HCT116 (cell line): ENCODE measurements around the gene SHANK1. TPM values are rescaled to one million over a fixed set of nuclear protein-coding genes. Genes with fewer than 3 reads are reported as not detected.

Source experiments
- ATAC-seq: fragments of 200-7000 bp; cut with Tn5 transposase; 2 replicates; pipeline ENCODE4 v1.9.1; 2020; ENCODE audit warnings: mild to moderate bottlenecking, moderate library complexity
- BruUV-seq: library from RNA; stranded (reverse); fragments of 400-500 nt; replicated peaks from 2 replicates; lab custom pipeline; 2021; lab: Mats Ljungman, UMichigan
- CTCF ChIA-PET: fragments of 300-600 bp; sonication (Branson Sonifier 250); formaldehyde crosslinking; loops from one replicate; lab custom pipeline; 2021; ENCODE audit warnings: antibody characterized with exemption; lab: Charles Lee
- POLR2A ChIA-PET: fragments of 300-600, 350-600 bp; sonication (Branson Sonifier 250); formaldehyde crosslinking; loops from one replicate; lab custom pipeline; 2021; ENCODE audit warnings: antibody characterized with exemption; lab: Charles Lee
- RAD21 ChIA-PET, 2 experiments: fragments of 300-600 bp; sonication (Branson Sonifier 250); formaldehyde crosslinking; loops; one replicate each; lab custom pipeline; 2023; ENCODE audit warnings: low total read pairs in 2 of 2; ENCODE audit not compliant: uncharacterized antibody in 2 of 2, unreplicated experiment in 2 of 2, low non-redundant PET in 1 of 2; lab: Charles Lee
- DNase-seq: peaks from one replicate; pipeline ENCODE4 v3.0.0-alpha.2; 2010; ENCODE audit warnings: low read depth, low spot score
- H2AFZ ChIP-seq: fragments of 200-600 bp; shearing (Covaris generic), sonication (generic); 2 replicates; pipeline ENCODE4 v1.6.1; 2017; ENCODE audit warnings: low read depth, mixed run types, mixed read lengths, antibody characterized with exemption, low read length; ENCODE audit not compliant: poor library complexity, severe bottlenecking
- H3K27ac ChIP-seq: 2 replicates; pipeline ENCODE4 v1.5.1; 2012; ENCODE audit warnings: low read depth, low read length
- H3K27me3 ChIP-seq: fragments of 200-600 bp; sonication (generic); 2 replicates; pipeline ENCODE4 v1.6.1; 2016; ENCODE audit warnings: mixed run types, low read length, mixed read lengths; ENCODE audit not compliant: insufficient read depth
- H3K36me3 ChIP-seq, 2 experiments: fragments of 200-500 bp in 1 of 2; fragments of 200-600 bp in 1 of 2; sonication (Bioruptor generic) in 1 of 2; sonication (generic) in 1 of 2; 2 replicates each; pipeline versions ENCODE4 v1.5.1 to v1.6.1; 2014 to 2016; ENCODE audit warnings: low read length in 2 of 2, inconsistent platforms in 1 of 2, mixed read lengths in 1 of 2, mixed run types in 1 of 2; ENCODE audit not compliant: insufficient read depth in 2 of 2, control insufficient read depth in 1 of 2
- H3K4me1 ChIP-seq, 2 experiments: fragments of 200-600 bp in 1 of 2; sonication (generic) in 1 of 2; 2 replicates each; pipeline versions ENCODE4 v1.5.1 to v1.6.1; 2012 to 2017; ENCODE audit warnings: low read length in 2 of 2, inconsistent platforms in 1 of 2, mild to moderate bottlenecking in 1 of 2, mixed read lengths in 1 of 2, mixed run types in 1 of 2, moderate library complexity in 1 of 2; ENCODE audit not compliant: insufficient read depth in 2 of 2, control insufficient read depth in 1 of 2
- H3K4me2 ChIP-seq: fragments of 200-600 bp; sonication (generic); 2 replicates; pipeline ENCODE4 v1.6.1; 2017; ENCODE audit warnings: mixed run types, low read length, mixed read lengths
- H3K4me3 ChIP-seq, 2 experiments: fragments of 200-600 bp in 1 of 2; sonication (generic) in 1 of 2; replicated peaks in 1 of 2; 2 replicates each; pipeline ENCODE4 v1.5.1; 2011 to 2016; ENCODE audit warnings: low read length in 2 of 2, control low read depth in 1 of 2, low read depth in 1 of 2, mild to moderate bottlenecking in 1 of 2, mixed read lengths in 1 of 2, mixed run types in 1 of 2
- H3K79me2 ChIP-seq: fragments of 200-600 bp; sonication (generic); 2 replicates; pipeline ENCODE4 v1.6.1; 2017; ENCODE audit warnings: mild to moderate bottlenecking, mixed run types, low read length, moderate library complexity, mixed read lengths; ENCODE audit not compliant: insufficient read depth
- H3K9ac ChIP-seq: fragments of 200-600 bp; sonication (generic); 2 replicates; pipeline ENCODE4 v1.6.1; 2016; ENCODE audit warnings: low read length, mixed read lengths
- H3K9me2 ChIP-seq: fragments of 200-600 bp; sonication (generic), shearing (Covaris generic); 2 replicates; pipeline ENCODE4 v1.6.1; 2017; ENCODE audit warnings: mixed run types, mild to moderate bottlenecking, moderate library complexity; ENCODE audit not compliant: insufficient read depth
- H3K9me3 ChIP-seq, 2 experiments: fragments of 200-500 bp in 1 of 2; fragments of 200-600 bp in 1 of 2; sonication (Bioruptor generic) in 1 of 2; sonication (generic) in 1 of 2; 2 replicates each; pipeline ENCODE4 v1.6.1; 2014 to 2017; ENCODE audit warnings: low read length in 2 of 2, mixed read lengths in 2 of 2, inconsistent platforms in 1 of 2, low read depth in 1 of 2, mild to moderate bottlenecking in 1 of 2, mixed run types in 1 of 2, moderate library complexity in 1 of 2; ENCODE audit not compliant: control insufficient read depth in 1 of 2, insufficient read depth in 1 of 2
- H4K20me1 ChIP-seq: fragments of 200-600 bp; sonication (generic), shearing (Covaris generic); 2 replicates; pipeline ENCODE4 v1.6.1; 2017; ENCODE audit warnings: mixed run types, mild to moderate bottlenecking, moderate library complexity; ENCODE audit not compliant: insufficient read depth
- CBX3 ChIP-seq: IDR thresholded peaks from 2 replicates; pipeline ENCODE4 v1.6.1; 2012; ENCODE audit warnings: low read depth
- ELF1 ChIP-seq: IDR thresholded peaks from 2 replicates; pipeline ENCODE4 v1.6.1; 2012; ENCODE audit warnings: low read depth, borderline replicate concordance
- EZH2 ChIP-seq: fragments of 200-600 bp; sonication (generic); IDR thresholded peaks from 2 replicates; pipeline ENCODE4 v1.6.1; 2017; ENCODE audit warnings: antibody characterized with exemption, mixed run types
- EZH2phosphoT487 ChIP-seq: fragments of 200-600 bp; IDR thresholded peaks from 2 replicates; pipeline ENCODE4 v1.6.1; 2018; ENCODE audit warnings: antibody characterized with exemption, borderline replicate concordance
- FOSL1 ChIP-seq: IDR thresholded peaks from 2 replicates; pipeline ENCODE4 v1.6.1; 2012; ENCODE audit warnings: low read depth
- JUND ChIP-seq: IDR thresholded peaks from 2 replicates; pipeline ENCODE4 v1.6.1; 2012
- POLR2AphosphoS5 ChIP-seq: IDR thresholded peaks from 2 replicates; pipeline ENCODE4 v1.6.1; 2011; ENCODE audit warnings: mild to moderate bottlenecking, low read depth, low read length, moderate library complexity
- SP1 ChIP-seq: IDR thresholded peaks from 2 replicates; pipeline ENCODE4 v1.6.1; 2012; ENCODE audit warnings: low read depth
- TCF7L2 ChIP-seq: IDR thresholded peaks from 2 replicates; pipeline ENCODE4 v1.7.0; 2011; ENCODE audit warnings: borderline replicate concordance, inconsistent platforms; ENCODE audit not compliant: insufficient read depth, insufficient read length; ENCODE audit errors: extremely low read depth
- YY1 ChIP-seq: IDR thresholded peaks from 2 replicates; pipeline ENCODE4 v1.6.1; 2011; ENCODE audit warnings: low read length, low read depth, moderate library complexity, mild to moderate bottlenecking; ENCODE audit not compliant: insufficient replicate concordance; ENCODE audit errors: extremely low read depth
- ZFX ChIP-seq: fragments of 450-650 bp; IDR thresholded peaks from 2 replicates; pipeline ENCODE4 v1.6.1; 2017
- ZNF274 ChIP-seq: fragments of 200-500 bp; sonication (Bioruptor generic); IDR thresholded peaks from 2 replicates; pipeline ENCODE4 v1.6.1; 2014; ENCODE audit warnings: mild to moderate bottlenecking, low read depth, low read length, inconsistent platforms
- intact Hi-C: fragments of 100-400 bp; cut with micrococcal nuclease; formaldehyde crosslinking; loops from 2 replicates; pipeline ENCODE4 v1.10.0; 2022
- total RNA-seq: library from RNA; stranded (reverse); gene quantifications from one replicate; pipeline ENCODE4 v1.2.1, GENCODE V29; 2021; ENCODE audit not compliant: unreplicated experiment
- TF ChIP-seq, protein P1 (sequence below): IDR thresholded peaks from 2 replicates; pipeline ENCODE4 v1.6.1; 2012
- TF ChIP-seq, protein P2 (sequence below): IDR thresholded peaks from 2 replicates; pipeline ENCODE4 v1.6.1; 2012; ENCODE audit warnings: low read depth

SHANK1 gene
- total RNA-seq, 1 experiment from 2014 or later = 3.0 TPM

DNA sequence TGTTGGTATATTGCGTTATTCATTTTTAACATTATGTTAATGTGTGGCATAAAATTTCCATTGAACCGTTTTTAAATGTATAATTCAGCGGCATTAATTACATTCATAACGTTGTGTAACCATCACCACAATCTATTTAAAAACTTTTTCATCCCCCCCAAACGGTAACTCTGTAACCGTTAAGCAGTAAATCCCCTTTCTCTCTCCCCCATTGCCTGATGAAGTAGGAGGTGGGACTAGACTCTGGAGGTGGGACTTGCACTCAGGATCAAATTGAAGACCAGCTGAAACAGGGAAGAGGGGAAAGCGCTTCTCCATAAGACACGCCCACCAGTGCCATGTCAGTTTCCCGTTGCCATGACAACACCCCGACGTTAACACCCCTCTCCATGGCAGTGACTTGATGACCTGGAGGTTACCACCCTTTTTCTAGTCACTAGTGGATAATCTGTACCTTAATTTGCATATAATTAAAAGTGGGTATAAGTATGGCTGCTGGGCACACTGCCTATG is 20.4 kb upstream of the SHANK1 start:
- ATAC-seq (0 out of 2 replicates have a peak, but pooled peaks have one; percentile 44), DNase-seq (no peak)
- Histone ChIP-seq H3K9me2 (no peaks in the 10 kb centered on the region), H3K27me3 (peaks cover 3% of the 10 kb centered on the region), H3K36me3 (no peaks in the 10 kb centered on the region), H3K79me2 (no peaks in the 10 kb centered on the region), H3K4me2 (no peak overlapping the region), H3K9me3 (no peaks in the 10 kb centered on the region), H4K20me1 (no peaks in the 10 kb centered on the region), H3K4me3 (no peak overlapping the region), H2AFZ (no peak overlapping the region), H3K27ac (no peak overlapping the region), H3K4me1 (no peaks in the 10 kb centered on the region), H3K9ac (no peak overlapping the region)
- ChIA-PET POLR2A (no interaction called here), RAD21 (no interaction called here), CTCF (no interaction called here)
- intact Hi-C loops = no loop called here
- TF ChIP-seq SP1 (no peak), YY1 (no peak), JUND (no peak), EZH2 (no peak), ZFX (no peak)
- TF ChIP-seq, protein P1, sequence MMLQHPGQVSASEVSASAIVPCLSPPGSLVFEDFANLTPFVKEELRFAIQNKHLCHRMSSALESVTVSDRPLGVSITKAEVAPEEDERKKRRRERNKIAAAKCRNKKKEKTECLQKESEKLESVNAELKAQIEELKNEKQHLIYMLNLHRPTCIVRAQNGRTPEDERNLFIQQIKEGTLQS = no peak
- no TSS peak for BruUV-seq

DNA sequence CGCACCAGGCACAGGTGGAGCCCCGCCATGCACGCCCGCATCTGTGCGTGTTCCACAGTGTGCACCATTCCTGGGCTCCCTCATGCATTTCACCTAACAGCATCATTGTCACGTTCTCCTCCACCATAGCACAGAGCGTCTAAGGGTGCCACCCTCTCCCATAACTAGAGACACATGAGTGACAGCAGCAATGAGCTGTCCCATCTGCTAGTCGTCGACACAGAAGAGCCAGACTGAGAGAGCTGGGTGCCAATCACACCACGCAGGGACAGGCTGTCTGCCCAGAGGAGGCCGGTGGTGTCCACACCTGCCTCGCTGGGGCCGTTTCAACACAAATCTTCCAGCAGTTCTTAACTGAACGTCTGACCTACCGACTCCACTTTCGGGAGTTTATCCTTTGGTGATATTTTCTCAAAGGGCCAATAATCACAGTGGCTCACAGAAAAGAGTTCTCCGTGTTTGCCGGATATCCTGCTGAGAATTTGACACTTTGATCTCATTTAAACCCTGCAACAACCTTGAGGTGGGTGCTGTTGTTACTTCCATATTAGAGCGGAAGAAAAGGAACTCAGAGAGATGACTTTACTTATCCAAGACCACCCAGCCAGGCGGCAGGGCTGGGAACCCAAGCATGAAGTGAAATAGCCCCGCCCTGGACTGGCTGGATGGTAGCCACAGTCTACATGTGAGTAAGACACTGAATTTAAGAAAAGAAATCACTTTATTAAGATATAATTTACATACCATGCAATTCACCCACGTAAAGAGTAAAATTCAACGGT is 19.7 kb upstream of the SHANK1 start:
- no peaks in the 10 kb centered on the region for H3K4me1 ChIP-seq
- H3K36me3 ChIP-seq = no peaks in the 10 kb centered on the region
- H3K4me2 ChIP-seq = no peak overlapping the region
- H3K9ac ChIP-seq = no peak overlapping the region
- no peaks in the 10 kb centered on the region for H3K79me2 ChIP-seq
- no TSS peak for BruUV-seq
- CTCF ChIA-PET = interaction anchor here (1.2 kb wide), 1 partner anchor 14 kb away, joined by 3 read pairs; no protein-coding TSS in a partner anchor
- no peaks in the 10 kb centered on the region for H3K9me3 ChIP-seq
- DNase-seq = no peak
- no peak overlapping the region for H2AFZ ChIP-seq
- RAD21 ChIA-PET = no interaction called here
- POLR2A ChIA-PET = no interaction called here
- H4K20me1 ChIP-seq = no peaks in the 10 kb centered on the region
- H3K27ac ChIP-seq = no peak overlapping the region
- no peaks in the 10 kb centered on the region for H3K9me2 ChIP-seq
- H3K27me3 ChIP-seq = peaks cover 3% of the 10 kb centered on the region
- H3K4me3 ChIP-seq = no peak overlapping the region
- ATAC-seq = no peak
- intact Hi-C loops = no loop called here
- TF ChIP-seq JUND (no peak), ZFX (no peak), EZH2phosphoT487 (no peak), FOSL1 (no peak), ELF1 (no peak), ZNF274 (no peak), TCF7L2 (no peak), CBX3 (no peak), POLR2AphosphoS5 (no peak)
- TF ChIP-seq, protein P2, sequence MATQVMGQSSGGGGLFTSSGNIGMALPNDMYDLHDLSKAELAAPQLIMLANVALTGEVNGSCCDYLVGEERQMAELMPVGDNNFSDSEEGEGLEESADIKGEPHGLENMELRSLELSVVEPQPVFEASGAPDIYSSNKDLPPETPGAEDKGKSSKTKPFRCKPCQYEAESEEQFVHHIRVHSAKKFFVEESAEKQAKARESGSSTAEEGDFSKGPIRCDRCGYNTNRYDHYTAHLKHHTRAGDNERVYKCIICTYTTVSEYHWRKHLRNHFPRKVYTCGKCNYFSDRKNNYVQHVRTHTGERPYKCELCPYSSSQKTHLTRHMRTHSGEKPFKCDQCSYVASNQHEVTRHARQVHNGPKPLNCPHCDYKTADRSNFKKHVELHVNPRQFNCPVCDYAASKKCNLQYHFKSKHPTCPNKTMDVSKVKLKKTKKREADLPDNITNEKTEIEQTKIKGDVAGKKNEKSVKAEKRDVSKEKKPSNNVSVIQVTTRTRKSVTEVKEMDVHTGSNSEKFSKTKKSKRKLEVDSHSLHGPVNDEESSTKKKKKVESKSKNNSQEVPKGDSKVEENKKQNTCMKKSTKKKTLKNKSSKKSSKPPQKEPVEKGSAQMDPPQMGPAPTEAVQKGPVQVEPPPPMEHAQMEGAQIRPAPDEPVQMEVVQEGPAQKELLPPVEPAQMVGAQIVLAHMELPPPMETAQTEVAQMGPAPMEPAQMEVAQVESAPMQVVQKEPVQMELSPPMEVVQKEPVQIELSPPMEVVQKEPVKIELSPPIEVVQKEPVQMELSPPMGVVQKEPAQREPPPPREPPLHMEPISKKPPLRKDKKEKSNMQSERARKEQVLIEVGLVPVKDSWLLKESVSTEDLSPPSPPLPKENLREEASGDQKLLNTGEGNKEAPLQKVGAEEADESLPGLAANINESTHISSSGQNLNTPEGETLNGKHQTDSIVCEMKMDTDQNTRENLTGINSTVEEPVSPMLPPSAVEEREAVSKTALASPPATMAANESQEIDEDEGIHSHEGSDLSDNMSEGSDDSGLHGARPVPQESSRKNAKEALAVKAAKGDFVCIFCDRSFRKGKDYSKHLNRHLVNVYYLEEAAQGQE = no peak
